Effector memory CD4-positive, alpha-beta T cell (primary cell): ENCODE measurements around the gene NPNT.

ENCODE experiments used
- DNase-seq, 3 donors: peaks; one replicate each; pipeline ENCODE4 v3.0.0-alpha.2; 2020
- H3K27ac ChIP-seq: 2 replicates; pipeline ENCODE4 v1.7.0; 2013; ENCODE audit warnings: mild to moderate bottlenecking, low read length, moderate library complexity; ENCODE audit not compliant: insufficient read depth, poor library complexity, severe bottlenecking
- H3K27me3 ChIP-seq: replicated peaks from 2 replicates; pipeline ENCODE4 v1.7.0; 2013; ENCODE audit warnings: mild to moderate bottlenecking, low read length; ENCODE audit not compliant: insufficient read depth, control insufficient read depth, poor library complexity, severe bottlenecking
- H3K36me3 ChIP-seq: 2 replicates; pipeline ENCODE4 v1.7.0; 2013; ENCODE audit warnings: mild to moderate bottlenecking, low read length, moderate library complexity; ENCODE audit not compliant: control insufficient read depth, insufficient read depth
- H3K4me1 ChIP-seq: 2 replicates; pipeline ENCODE4 v1.7.0; 2013; ENCODE audit warnings: low read length, mild to moderate bottlenecking; ENCODE audit not compliant: control insufficient read depth, insufficient read depth, poor library complexity, severe bottlenecking
- H3K4me3 ChIP-seq: 2 replicates; pipeline ENCODE4 v1.7.0; 2013; ENCODE audit warnings: low read length, low read depth, mild to moderate bottlenecking; ENCODE audit not compliant: insufficient read depth, poor library complexity, severe bottlenecking
- H3K9me3 ChIP-seq: 2 replicates; pipeline ENCODE4 v1.7.0; 2013; ENCODE audit warnings: mild to moderate bottlenecking, low read length, moderate library complexity; ENCODE audit not compliant: control insufficient read depth

Gene NPNT

GRCh38 chr4:106010761-106011160 is 115.5 kb downstream of the NPNT start:
- no peak overlapping the region for H3K27ac ChIP-seq
- H3K4me3 ChIP-seq: no peak overlapping the region
- H3K36me3 ChIP-seq: no peaks in the 10 kb centered on the region
- H3K9me3 ChIP-seq: no peaks in the 10 kb centered on the region
- H3K4me1 ChIP-seq: no peaks in the 10 kb centered on the region
- no peak for DNase-seq
- no peaks in the 10 kb centered on the region for H3K27me3 ChIP-seq

GRCh38 chr4:106011387-106011786 is 116.1 kb downstream of the NPNT start:
- Histone ChIP-seq H3K4me3 (no peak overlapping the region), H3K36me3 (no peaks in the 10 kb centered on the region), H3K27me3 (no peaks in the 10 kb centered on the region), H3K9me3 (no peaks in the 10 kb centered on the region), H3K4me1 (no peaks in the 10 kb centered on the region), H3K27ac (no peak overlapping the region)
- no peak for DNase-seq

GRCh38 chr4:106017975-106018374 is 122.7 kb downstream of the NPNT start:
- no peaks in the 10 kb centered on the region for H3K4me1 ChIP-seq
- no peak overlapping the region for H3K4me3 ChIP-seq
- DNase-seq: no peak
- H3K36me3 ChIP-seq: no peaks in the 10 kb centered on the region
- H3K27ac ChIP-seq: no peak overlapping the region
- H3K27me3 ChIP-seq: no peaks in the 10 kb centered on the region
- no peaks in the 10 kb centered on the region for H3K9me3 ChIP-seq

GRCh38 chr4:106019771-106020170 is 124.5 kb downstream of the NPNT start:
- Histone ChIP-seq H3K27me3 (no peaks in the 10 kb centered on the region), H3K4me3 (no peak overlapping the region), H3K27ac (no peak overlapping the region), H3K4me1 (no peaks in the 10 kb centered on the region), H3K9me3 (no peaks in the 10 kb centered on the region), H3K36me3 (no peaks in the 10 kb centered on the region)
- no peak for DNase-seq
